Activated CD4-positive, alpha-beta T cell treated with anti-CD3 and anti-CD28 coated beads, Interleukin-2, Interleukin-6, amounts not matched to agents 100 ng/mL and 50 ng/mL, durations not matched to agents 16 hours and 8 hours (primary cell): Measurements from ENCODE around the gene KAZN.

Source experiments
- DNase-seq: peaks from one replicate; pipeline ENCODE4 v3.0.0-alpha.2; 2020

KAZN gene

DNA sequence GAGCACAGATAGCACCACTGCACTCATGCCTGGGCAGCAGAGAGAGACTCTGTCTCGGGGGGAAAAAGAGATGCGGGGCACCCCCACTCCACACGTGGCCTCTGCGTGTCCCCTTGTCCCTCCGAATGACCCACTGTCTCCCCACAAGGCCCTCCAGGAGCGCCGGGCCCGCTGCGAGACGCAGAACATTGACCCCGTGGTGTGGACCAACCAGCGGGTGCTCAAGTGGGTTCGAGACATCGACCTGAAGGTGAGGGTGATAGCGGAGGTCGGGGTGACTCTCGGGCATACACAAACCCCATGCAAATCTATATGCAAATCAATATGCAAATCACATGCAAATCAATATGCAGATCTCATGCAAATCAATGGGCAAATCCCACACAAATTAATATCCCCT lies 504.7 kb downstream of the KAZN start:
- DNase-seq: no peak

DNA sequence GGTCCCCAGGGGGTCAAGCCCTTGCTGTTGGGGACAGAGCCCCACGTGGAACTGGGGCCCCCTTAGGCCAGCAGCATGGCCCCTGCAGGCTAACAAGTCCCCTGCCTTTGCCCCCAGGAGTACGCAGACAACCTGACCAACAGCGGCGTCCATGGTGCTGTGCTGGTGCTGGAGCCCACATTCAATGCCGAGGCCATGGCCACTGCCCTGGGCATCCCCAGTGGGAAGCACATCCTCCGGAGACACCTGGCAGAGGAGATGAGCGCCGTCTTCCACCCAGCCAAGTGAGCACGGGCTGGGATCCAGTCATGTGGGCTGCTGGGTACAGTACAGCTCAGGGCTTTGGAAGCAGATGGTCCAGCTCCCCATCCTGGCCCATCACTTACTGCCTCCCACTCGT lies 505.4 kb downstream of the KAZN start:
- DNase-seq: no peak

DNA sequence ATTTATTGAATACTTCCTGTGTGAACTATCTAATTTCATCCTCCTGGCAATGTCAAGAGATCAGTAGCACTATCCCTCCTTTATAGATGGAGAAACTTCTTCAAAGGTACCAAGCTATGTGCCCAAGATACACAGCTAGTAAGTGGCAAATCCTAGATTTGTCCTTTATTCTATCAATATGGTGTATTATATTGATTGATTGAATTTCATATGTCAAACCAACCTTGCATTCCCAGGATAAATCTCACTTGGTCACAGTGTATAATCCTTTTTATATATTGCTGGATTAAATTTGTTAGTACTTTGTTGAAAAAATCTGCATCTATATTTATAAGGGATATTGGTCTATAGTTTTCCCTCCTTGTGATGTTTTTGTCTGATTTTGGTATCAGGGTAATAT lies 506.3 kb downstream of the KAZN start:
- no peak for DNase-seq

DNA sequence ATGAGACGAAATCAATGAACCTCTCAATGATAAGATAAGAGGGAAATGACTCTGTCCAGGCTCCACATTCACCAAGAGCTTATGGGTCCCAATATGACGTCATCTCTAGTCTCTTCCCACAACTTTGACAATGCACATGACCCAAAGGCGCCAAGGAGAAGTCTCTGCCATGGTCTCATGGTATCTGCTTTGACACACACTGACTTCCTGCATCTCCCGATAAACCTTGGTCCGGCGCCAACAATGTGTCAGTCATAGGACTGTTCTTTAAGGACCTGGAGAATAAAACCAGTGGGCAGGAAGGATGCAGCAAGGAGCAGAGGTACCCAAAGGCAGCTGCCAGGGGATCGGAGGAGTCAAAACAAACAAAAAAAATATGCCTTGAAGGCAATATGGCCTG lies 508.1 kb downstream of the KAZN start:
- DNase-seq: no peak

DNA sequence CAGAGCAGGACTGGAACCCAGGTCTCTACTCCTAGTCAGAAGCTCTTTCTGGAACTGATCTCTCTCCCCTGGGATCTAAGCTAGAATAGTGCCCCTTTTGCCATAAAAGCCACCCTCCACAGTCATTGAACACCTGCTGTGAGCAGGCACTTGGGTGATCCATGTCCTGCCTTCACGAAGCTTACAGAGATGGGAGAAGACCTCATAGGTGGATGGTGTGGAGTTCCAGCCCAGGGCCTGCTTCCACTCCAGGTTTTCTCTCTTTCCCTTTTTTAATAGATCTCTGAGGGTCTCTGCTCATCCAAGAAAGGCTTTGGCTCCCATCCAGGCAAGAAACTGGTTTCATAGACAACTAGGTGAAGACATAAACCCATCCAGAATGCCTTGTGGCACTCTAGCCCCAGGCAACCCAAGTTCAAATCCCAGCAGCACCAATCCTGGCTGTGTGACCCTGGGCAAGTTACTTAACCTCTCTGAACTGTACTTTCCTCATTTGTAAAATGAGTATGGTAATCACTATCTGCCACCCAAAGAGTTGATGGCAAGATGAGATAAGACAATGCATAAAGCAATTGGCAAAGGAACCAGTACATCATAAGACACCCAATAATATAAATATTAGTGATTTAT lies 508.7 kb downstream of the KAZN start:
- DNase-seq: no peak

DNA sequence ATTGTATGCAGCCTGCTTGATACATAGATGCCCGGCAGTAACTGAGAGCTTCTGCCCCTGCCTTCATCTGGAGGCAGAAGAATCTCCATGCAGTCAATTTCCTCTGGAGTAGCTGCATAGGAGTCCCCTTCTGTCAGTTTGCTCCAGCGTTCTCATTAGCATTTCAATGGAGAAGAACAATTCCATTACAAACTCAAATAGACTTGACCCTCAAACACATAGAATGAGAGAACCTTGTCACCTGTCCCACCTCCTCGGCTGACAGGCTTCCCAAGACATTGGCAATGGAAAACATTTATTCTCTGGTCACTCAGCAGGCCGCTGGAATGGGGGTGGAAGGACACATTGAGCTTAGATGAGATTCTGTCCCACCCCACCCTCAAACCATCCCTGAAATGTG lies 509.4 kb downstream of the KAZN start:
- DNase-seq: no peak

DNA sequence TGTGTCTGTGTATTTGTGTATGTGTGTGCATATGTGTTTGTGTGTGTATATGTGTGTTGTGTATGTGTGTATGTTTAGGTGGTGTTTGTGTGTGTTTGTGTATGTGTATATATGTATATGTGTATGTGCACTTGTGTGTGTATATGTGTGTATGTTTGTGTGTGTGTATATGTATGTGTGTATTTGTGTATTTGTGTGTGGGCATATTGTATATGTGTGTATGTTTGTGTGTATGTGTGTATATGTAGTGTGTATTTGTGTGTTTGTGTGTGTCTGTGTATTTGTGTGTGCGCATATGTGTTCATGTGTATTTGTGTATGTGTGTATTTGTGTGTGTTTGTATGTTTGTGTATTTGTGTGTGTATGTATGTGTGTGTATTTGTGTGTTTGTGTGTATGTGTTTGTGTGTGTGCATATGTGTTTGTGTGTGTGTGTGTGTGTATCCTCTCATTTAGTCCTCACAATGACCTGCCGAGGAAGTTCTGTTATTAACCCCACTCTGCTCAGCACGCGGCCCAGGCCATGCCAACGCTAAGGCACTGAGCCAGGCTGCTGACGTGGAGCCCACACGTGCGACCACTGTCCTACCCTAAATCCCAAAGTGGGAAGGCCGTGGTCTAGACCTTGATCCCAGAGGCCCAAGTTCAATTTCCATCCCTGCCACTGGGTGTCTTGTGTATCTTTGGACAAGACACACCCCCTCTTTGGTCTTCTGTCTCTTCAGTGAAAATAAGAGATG lies 511.8 kb downstream of the KAZN start:
- no peak for DNase-seq

DNA sequence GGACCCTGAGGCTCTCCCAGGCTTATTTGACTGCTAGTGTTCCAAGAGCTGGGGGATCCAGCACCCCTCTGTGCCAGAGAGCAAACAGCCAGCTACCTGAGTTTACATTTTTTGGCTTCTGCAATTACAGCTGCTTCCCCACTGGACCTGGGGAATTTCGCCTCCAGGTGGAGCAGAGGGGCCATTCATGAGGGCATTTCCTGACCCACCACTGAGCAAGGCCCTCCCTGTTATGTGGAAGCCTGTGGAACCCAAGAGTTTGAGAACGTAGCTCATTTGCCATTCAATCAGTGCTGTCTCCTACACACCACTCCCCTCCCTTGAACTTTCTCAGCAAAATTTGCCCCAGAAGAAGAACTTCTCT lies 512.4 kb downstream of the KAZN start:
- DNase-seq: no peak

DNA sequence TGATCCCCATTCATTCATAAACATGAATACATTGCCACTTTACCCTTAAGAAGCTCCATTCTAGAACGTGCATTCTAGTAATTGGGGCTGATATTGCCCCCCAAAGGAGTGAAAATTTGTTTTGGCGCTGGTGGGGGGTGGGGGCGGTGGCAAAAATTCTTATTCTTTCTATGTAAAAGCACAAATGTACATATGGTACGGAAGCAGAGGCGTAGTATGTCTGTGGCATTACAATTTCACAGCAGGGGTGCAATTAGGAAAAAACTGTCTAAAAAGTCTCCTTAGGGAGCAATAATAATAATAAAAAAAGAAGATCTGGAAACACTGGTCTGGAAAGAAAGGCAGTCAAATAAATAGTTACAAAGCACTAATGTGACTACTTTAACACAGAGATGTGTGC lies 514.7 kb downstream of the KAZN start:
- DNase-seq: no peak

DNA sequence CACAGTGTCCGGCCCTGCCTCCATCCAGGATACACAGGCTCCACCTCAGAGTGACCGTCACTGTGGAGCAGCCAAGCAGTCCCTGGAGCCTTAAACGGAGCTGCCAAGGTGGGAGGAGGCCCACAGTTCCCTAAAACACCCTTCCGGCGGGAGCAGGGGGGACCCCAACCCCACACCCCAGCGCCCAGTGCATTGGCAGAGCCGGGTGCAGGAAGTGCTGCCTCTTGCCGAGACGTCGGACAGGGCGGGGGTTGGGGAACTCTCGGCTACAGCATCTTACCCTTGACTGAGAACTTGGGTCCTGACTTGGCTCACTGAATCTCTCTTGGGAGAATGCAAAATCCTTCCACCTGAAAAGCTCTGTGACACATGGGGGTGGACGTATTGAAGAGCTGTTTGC lies 516.4 kb downstream of the KAZN start:
- DNase-seq: no peak

DNA sequence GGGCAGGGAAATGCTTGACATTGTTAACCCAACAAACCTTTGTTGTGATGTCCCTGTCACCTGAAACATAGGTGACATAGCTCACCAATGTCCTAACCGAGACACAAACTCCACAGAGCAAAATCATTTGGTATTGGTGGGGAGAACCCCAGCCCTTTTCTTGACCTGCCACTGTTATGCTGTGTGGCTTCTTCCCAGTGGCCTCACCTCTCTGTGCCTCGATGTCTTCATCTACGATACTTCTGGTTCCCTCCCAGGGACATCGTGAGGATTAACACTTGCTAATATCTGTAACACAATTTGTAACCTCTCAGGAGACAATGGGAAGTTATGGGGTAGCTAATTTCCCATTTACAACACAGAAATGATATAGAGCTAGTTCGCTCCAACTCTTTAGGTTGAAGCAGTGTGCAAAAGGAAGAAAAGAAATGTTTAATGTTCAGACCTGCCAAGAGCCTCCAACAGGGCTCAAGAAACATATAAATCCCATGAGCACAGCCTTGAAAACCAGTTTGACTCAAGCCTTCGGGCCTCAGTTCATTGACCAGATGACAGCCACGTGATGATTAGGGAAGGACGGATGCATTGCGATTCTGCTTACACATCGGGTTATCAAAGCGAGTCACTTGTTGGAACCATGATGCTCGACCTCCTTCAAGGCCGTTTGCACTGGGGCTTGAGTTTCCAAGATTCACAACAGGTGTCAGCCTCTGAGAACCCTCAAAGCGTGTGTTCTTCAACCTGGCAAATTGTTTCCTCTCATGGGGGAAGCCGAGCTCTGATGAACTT lies 517.3 kb downstream of the KAZN start:
- no peak for DNase-seq

DNA sequence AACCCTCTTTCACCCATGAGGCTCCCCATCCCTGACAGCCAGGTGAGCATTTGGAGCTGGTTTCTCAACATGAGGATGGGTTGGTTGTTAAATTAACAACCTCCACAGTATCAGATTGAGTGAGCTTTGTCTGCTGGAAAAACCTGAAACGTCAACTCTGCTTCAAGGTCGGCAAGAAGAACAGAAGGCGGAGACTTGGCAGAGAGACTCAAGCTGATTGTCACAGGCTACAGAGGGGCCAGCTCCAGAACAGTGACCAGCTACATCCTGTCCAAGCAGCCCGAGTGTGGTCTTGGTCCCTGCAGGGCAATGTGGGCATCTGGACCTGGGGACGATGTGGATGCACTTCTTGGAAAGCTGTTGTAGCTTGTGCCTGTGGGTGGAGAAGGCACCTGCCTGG lies 518.5 kb downstream of the KAZN start:
- no peak for DNase-seq

DNA sequence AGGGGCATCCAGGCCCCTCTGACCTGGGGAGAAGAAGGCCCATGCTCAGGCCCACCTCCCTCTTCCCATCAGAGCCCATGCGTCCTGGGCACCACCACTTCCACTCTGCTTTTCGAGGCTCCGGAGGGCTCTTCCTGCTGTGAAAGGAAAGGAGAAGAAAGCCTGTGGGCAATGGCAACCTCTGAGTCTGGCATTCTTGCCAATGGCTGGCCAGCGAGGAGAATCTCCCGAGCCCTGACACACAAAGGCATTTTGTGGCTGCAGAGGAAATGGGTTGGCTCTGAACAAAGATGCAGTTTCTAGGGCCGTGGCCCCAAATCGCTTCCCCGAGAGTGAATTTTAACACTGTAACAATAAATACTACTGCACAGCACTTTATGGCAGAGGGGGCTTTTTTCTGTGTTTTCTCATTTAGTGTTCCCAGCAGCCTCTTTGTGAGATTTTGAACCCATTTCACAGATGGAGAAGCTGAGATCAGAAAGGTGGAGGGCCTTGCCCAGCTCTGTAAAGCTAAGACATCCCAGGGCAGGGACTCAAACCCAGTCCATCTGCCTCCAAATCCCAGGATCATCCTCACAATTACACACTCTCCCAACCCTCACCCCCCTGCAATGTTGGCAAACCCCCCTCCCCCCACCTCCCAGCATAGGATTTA lies 519.3 kb downstream of the KAZN start:
- DNase-seq: no peak

DNA sequence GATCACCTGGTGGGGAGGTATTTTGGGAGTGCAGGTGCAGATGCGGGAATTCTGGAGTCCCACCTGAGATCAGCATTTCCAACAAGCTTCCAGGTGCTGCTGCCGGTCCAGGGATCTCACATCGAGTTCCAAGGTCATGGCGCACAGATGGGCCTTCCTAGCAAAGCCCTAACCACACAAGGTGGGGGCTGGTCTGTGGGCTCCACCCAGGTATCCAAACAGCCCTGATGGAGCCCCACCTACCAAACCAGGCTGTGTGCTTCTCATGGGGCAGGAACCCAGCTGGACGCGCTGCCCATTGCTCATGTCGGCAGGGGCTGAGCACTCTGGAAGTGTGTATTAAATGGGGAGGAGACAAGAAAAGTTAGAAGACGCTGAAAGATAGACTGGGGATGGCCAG lies 520.1 kb downstream of the KAZN start:
- DNase-seq: no peak

DNA sequence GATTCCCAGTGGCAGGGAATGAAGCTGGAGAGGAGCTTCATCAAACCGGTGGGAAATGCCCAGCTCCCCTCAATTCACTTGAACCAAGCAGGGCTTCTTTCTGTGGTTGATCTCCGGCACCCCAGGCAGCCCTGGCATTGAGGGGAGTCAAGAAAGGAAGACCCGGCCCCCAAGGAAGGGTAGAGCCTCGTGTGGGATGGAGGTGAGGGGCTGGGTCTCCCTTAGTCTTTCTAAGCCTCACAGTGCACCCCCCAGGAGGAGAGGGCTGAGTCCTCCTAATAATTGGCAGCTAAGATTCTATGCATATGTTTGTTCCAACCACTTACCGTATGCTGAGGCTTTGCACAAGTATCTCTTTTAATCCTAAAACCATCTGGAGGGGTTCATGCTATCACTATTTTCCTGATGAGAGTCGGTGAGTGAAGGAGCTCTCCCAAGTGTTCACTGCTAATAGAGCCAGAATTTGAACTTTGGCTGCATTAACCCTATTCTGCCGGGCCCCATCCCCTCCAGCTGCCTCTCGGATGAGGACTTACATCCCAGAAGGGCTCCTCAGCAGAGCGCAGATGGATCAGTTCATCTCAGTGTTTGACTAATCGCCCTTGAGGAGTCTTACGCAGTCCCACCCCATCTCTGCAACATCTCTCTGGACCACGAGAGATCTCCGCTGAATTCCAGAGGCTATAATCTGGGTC lies 521.9 kb downstream of the KAZN start:
- no peak for DNase-seq

DNA sequence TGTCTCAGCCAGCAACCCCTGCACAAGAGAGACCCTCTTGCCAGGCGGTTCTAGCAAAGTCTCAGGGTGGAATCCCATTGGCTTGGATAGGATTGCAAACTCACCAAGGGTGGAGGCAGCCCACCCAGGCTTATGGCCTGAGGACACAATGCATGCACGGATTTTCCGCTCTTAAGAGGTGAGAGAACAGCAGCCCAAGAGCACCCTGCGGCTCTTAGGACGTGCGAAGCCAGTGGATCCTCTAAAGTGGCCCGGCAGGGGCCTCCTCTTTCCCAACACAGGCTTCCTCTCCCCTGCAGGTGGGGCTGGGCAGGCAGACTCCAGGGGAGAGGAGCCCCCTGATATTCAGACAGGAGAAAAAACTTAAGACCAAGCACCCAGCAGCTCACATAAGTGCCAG lies 523.8 kb downstream of the KAZN start:
- no peak for DNase-seq

DNA sequence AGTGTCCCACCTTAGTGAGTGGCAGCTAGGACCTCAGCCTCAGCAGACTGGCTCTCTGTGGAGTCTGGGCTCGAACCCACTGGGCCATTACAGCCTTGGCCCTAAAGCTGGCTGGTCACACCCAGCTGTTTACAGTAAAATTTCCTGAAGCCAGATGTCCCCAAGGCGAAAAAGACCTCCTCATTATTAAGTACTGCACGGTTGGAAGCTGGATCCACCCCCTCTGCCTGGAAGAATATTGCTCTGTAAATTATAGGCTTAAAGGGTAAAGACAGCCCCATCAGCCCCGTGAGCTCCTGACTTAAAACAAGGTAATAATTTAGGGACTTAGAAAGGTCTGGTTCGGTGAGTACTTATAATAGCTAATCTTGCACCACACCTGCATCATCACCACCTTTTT lies 524.8 kb downstream of the KAZN start:
- no peak for DNase-seq

DNA sequence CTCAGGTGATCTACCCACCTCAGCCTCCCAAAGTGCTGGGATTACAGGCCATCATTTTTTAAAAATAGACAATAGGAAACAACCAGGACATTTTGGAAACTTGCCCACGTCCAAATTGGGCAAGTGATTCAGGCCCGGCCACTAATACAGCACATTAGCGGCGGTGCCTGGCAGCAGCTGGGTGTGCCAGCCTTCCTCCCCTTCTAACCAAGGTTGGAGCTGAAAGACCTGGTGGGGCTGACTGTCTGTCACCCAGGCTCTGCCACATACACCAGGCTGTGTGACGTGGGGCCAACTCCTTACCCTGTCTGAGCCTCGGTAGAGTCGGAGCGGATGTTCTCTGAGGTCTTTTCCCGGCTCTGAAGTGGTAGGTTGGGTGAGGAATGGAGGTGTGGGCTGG lies 525.4 kb downstream of the KAZN start:
- DNase-seq: no peak

DNA sequence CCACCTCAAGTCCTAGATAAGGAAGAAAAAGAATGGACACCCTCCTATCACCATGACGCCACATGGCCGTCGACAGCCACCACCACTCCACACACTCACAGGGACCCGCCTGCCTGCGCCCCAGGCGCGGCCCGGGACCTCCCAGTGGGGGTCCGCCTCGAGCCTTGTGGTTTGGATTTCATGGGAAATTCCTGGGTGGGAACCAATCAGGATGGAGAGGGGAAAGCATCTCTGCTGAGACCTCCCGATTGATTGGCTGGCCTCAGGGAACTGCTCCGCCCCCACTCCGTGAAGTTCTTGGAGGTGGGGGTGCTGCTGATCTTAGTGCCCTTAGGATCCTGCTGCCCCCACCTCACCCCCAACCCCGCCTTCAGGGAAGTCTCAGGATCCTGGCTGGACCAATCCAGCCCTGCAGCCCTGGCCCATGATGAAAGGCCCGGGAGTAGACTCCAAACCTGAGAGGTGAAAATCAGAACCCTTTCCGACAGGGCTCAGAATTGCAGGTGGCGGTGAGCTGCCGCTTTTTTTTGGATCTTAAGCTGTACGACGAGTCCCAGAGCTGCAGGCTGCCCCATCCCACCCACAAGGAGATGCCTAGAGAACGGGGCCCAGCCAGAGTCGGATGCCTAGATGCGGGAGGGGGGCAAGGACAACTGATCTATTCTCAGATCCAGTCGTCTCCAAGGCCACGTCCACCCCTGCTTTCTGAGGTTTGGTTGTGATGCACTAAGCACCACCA lies 526.0 kb downstream of the KAZN start:
- no peak for DNase-seq

DNA sequence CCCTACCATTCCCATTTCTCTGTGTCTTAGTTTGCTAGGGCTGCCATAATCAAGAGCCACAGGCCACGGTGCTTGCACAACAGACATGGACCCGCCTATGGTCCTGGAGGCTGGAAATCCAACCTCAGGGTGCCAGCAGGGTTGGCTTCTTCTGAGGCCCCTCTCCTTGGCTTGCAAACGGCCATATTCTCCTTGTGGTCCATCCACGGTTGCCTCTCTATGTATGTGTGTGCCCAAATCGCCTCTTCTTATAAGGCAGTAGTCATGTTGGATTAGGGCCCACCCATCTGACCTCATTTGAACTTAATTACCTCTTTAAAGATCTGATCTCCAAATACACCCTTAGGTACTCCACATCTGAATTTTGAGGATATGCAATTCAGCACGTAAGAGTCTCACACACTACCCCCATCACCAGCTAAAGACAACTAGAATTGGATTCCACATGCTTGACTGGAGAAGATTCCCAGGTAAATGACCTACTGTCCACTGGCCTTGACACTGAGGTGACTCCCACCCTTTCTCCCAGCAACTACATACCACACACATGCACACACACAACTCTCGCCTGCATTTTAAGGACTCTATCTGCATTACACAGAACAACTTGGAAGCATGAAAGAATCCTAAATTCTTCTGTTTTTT lies 526.7 kb downstream of the KAZN start:
- DNase-seq: no peak

DNA sequence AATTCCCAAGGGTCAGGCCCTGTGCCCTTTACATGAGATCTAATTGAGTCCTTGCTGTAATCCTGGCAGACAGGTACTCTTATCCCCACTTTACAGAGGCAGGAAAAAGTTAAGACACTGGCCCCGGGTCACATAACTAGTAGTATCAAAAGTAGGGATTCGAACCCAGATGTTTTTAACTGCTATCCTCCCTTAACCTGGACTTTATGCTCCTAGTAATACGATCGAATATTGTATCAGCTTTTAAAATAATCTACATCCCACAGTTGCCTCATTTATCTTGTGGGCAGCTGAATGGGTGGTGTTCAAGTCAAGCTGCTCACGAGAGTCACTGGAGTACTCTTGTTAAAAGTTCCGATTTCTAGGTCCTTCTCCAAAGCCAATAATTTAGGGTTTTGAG lies 529.6 kb downstream of the KAZN start:
- no peak for DNase-seq
